Measurements from ENCODE around the gene NLRP6. TPM values are rescaled to one million over a fixed set of nuclear protein-coding genes. Genes with fewer than 3 reads are reported as not detected.

NLRP6 gene
- total and polyA plus RNA-seq, 8 donors = 0.06 to 1.5 (median 0.17) TPM; not detected in 4

GRCh38 chr11:279966-280705, 1.9 kb downstream of the NLRP6 start:
- peaks cover 50 to 80% of the 10 kb centered on the region in 2 donors for H3K27me3 ChIP-seq
- intact Hi-C loops (cut with DNase I) = no loop called here

GRCh38 chr11:280706-281485, 2.7 kb downstream of the NLRP6 start:
- H3K4me1 ChIP-seq = peaks cover 10 to 46% of the 10 kb centered on the region in 2 donors
- peak overlapping the region in 1 of 2 donors; percentile 40 for H3K4me3 ChIP-seq
- DNase-seq (peak in 1 of 4 donors; percentile 89), ATAC-seq (no peak)
- H3K9me3 ChIP-seq = no peaks in the 10 kb centered on the region
- H3K36me3 ChIP-seq = no peaks in the 10 kb centered on the region
- no peak for TF ChIP-seq CTCF (IDR thresholded peaks at IDR 0.05)
- intact Hi-C loops (cut with DNase I) = no loop called here
- H3K27me3 ChIP-seq = peaks cover 50 to 80% of the 10 kb centered on the region in 2 donors
- H3K27ac ChIP-seq = peak overlapping the region in 1 of 2 donors; percentile 29

More at GRCh38 chr11:279966-280705, 1.9 kb downstream of the NLRP6 start:
- H3K4me1 ChIP-seq = peaks cover 10 to 46% of the 10 kb centered on the region in 2 donors
- peak overlapping the region in 1 of 2 donors; percentile 29 for H3K27ac ChIP-seq
- peak; percentile 52 for ATAC-seq
- TF ChIP-seq CTCF (IDR thresholded peaks at IDR 0.05) = no peak
- H3K36me3 ChIP-seq = no peaks in the 10 kb centered on the region
- DNase-seq = peak in 1 of 4 donors; percentile 88
- no peaks in the 10 kb centered on the region for H3K9me3 ChIP-seq
- H3K4me3 ChIP-seq = peak overlapping the region in 1 of 2 donors; percentile 40

GRCh38 chr11:281486-282161, 3.4 kb downstream of the NLRP6 start:
- Histone ChIP-seq H3K9me3 (no peaks in the 10 kb centered on the region), H3K27ac (no peak overlapping the region), H3K36me3 (no peaks in the 10 kb centered on the region), H3K27me3 (peaks cover 50 to 83% of the 10 kb centered on the region in 2 donors), H3K4me3 (peak overlapping the region in 1 of 2 donors; percentile 40), H3K4me1 (peaks cover 10 to 46% of the 10 kb centered on the region in 2 donors)
- DNase-seq = no peak
- ATAC-seq = no peak
- intact Hi-C loops (cut with DNase I) = no loop called here
- TF ChIP-seq CTCF (IDR thresholded peaks at IDR 0.05) = no peak

GRCh38 chr11:282171-282570, 4.0 kb downstream of the NLRP6 start:
- no peak overlapping the region for H3K27ac ChIP-seq
- TF ChIP-seq CTCF (IDR thresholded peaks at IDR 0.05) = no peak
- H3K9me3 ChIP-seq = no peaks in the 10 kb centered on the region
- H3K36me3 ChIP-seq = no peaks in the 10 kb centered on the region
- intact Hi-C loops (cut with DNase I) = no loop called here
- ATAC-seq (no peak), DNase-seq (peak in 1 of 4 donors; percentile 36)
- H3K4me3 ChIP-seq = no peak overlapping the region
- H3K27me3 ChIP-seq = peaks cover 50 to 88% of the 10 kb centered on the region in 2 donors
- H3K4me1 ChIP-seq = peaks cover 10 to 46% of the 10 kb centered on the region in 2 donors

Data from left lung (tissue), 10 donors.